Mesendoderm (in vitro differentiated cells): ENCODE data around the gene DOCK11.

Source experiments
- DNase-seq: peaks from one replicate; pipeline ENCODE4 v3.0.0; 2013
- H2AK5ac ChIP-seq: 2 replicates; pipeline ENCODE4 v1.6.1; 2013; ENCODE audit warnings: low read length, inconsistent platforms
- H2BK120ac ChIP-seq: 2 replicates; pipeline ENCODE4 v1.6.1; 2013; ENCODE audit warnings: low read depth, mild to moderate bottlenecking, low read length, moderate library complexity, mixed read lengths
- H2BK15ac ChIP-seq: replicated peaks from 2 replicates; pipeline ENCODE4 v1.6.1; 2013; ENCODE audit warnings: low read depth, mild to moderate bottlenecking, moderate library complexity
- H2BK5ac ChIP-seq: 2 replicates; pipeline ENCODE4 v1.6.1; 2013; ENCODE audit warnings: low read length, inconsistent platforms
- H3K18ac ChIP-seq: 2 replicates; pipeline ENCODE4 v1.6.1; 2013; ENCODE audit warnings: mild to moderate bottlenecking, low read length, mixed read lengths
- H3K23ac ChIP-seq: one replicate; pipeline ENCODE4 v1.6.1; 2013; ENCODE audit warnings: low read length
- H3K27ac ChIP-seq: 2 replicates; pipeline ENCODE4 v1.5.1; 2013; ENCODE audit warnings: low read depth, mild to moderate bottlenecking, inconsistent platforms, low read length, moderate library complexity
- H3K27me3 ChIP-seq: 2 replicates; pipeline ENCODE4 v1.6.1; 2013; ENCODE audit warnings: low read length, control low read depth, mild to moderate bottlenecking, inconsistent platforms; ENCODE audit not compliant: insufficient read depth, poor library complexity
- H3K36me3 ChIP-seq: 2 replicates; pipeline ENCODE4 v1.6.1; 2013; ENCODE audit warnings: low read length, inconsistent platforms; ENCODE audit not compliant: control insufficient read depth, insufficient read depth
- H3K4ac ChIP-seq: one replicate; pipeline ENCODE4 v1.6.1; 2013; ENCODE audit warnings: low read depth, mild to moderate bottlenecking, low read length, moderate library complexity
- H3K4me1 ChIP-seq: 2 replicates; pipeline ENCODE4 v1.6.1; 2013; ENCODE audit warnings: low read depth, low read length, inconsistent platforms; ENCODE audit not compliant: control insufficient read depth
- H3K4me2 ChIP-seq: 2 replicates; pipeline ENCODE4 v1.6.1; 2013; ENCODE audit warnings: low read length
- H3K4me3 ChIP-seq: 2 replicates; pipeline ENCODE4 v1.5.1; 2013; ENCODE audit warnings: mild to moderate bottlenecking, low read length
- H3K56ac ChIP-seq: one replicate; pipeline ENCODE4 v1.6.1; 2013; ENCODE audit warnings: low read length
- H3K79me1 ChIP-seq: 2 replicates; pipeline ENCODE4 v1.6.1; 2013; ENCODE audit warnings: low read length, inconsistent platforms
- H3K79me2 ChIP-seq: 2 replicates; pipeline ENCODE4 v1.6.1; 2013; ENCODE audit warnings: mild to moderate bottlenecking, low read length; ENCODE audit not compliant: control insufficient read depth, insufficient read depth
- H3K9ac ChIP-seq: 2 replicates; pipeline ENCODE4 v1.6.1; 2013; ENCODE audit warnings: low read length, inconsistent platforms
- H4K5ac ChIP-seq: one replicate; pipeline ENCODE4 v1.6.1; 2013; ENCODE audit warnings: low read length
- H4K8ac ChIP-seq: one replicate; pipeline ENCODE4 v1.6.1; 2013; ENCODE audit warnings: low read depth, mild to moderate bottlenecking, control low read depth, low read length, moderate library complexity
- WGBS: extraction: QIAGEN DNeasy Blood & Tissue Kit; methylation state at CpG from one replicate; pipeline ENCODE4 v1.1.7; 2013; ENCODE audit warnings: low lambda C conversion rate, missing lambda C conversion rate; ENCODE audit not compliant: insufficient coverage; ENCODE audit errors: extremely low coverage; 5-methylcytosine and 5-hydroxymethylcytosine counted together

DOCK11 gene

GRCh38 chrX:118679290-118679689 lies 183.7 kb downstream of the DOCK11 start:
- Histone ChIP-seq H3K23ac (no peak overlapping the region), H3K56ac (no peak overlapping the region), H3K79me1 (no peaks in the 10 kb centered on the region), H3K4me2 (no peak overlapping the region), H2BK15ac (no peak overlapping the region), H3K27ac (no peak overlapping the region), H4K5ac (no peak overlapping the region), H3K36me3 (no peaks in the 10 kb centered on the region), H3K27me3 (no peaks in the 10 kb centered on the region), H3K4me1 (no peaks in the 10 kb centered on the region), H4K8ac (no peak overlapping the region), H3K4ac (no peak overlapping the region), H2BK5ac (no peak overlapping the region), H3K9ac (no peak overlapping the region), H3K4me3 (no peak overlapping the region), H2AK5ac (no peak overlapping the region), H2BK120ac (no peak overlapping the region), H3K79me2 (no peaks in the 10 kb centered on the region), H3K18ac (no peak overlapping the region)
- peak; percentile 1 for DNase-seq
- WGBS = no CpG with 5 or more reads among the region's 1 CpG

DNA sequence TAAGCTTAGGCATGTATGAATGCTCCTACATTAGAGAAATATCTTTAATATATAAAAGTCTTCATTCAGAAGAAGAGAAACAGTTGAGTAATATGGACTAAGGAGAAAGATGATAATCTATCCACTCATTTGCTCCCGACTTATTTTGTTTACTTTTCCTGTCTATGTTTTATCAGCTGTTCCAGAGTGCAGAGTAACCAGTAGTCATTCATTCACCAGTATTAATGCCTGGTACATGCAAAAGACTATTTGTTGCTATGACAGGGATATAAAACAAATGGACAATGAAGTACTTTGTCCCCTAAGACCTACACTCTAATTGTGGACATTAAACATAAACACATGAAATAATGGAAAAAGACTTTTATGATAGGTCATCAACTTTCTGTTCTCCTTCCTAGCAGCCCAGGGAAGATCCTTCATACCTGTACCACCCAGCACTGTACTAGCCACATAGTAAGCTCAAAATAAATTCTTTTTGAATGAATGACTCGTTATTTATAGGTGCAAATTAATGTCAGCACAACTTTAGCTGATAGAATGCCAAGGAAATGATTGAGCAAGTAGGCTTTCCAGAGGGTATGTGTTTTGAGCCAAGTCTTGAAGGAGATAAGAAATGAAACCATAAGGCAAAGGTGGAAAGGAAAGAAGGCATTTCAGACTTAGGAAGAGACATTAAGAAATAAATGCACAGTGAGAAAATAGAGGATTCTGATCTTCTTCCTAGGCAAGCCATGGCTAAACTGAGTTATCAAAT lies 186.8 kb downstream of the DOCK11 start:
- H3K18ac ChIP-seq = no peak overlapping the region
- H3K56ac ChIP-seq = no peak overlapping the region
- no CpG with 5 or more reads among the region's 2 CpGs for WGBS
- H4K8ac ChIP-seq = no peak overlapping the region
- H3K4me3 ChIP-seq = no peak overlapping the region
- no peaks in the 10 kb centered on the region for H3K27me3 ChIP-seq
- H3K36me3 ChIP-seq = no peaks in the 10 kb centered on the region
- no peaks in the 10 kb centered on the region for H3K79me2 ChIP-seq
- no peak overlapping the region for H2BK120ac ChIP-seq
- H2AK5ac ChIP-seq = no peak overlapping the region
- no peak overlapping the region for H4K5ac ChIP-seq
- no peak overlapping the region for H3K27ac ChIP-seq
- no peak for DNase-seq
- no peak overlapping the region for H3K4me2 ChIP-seq
- H2BK15ac ChIP-seq = no peak overlapping the region
- no peaks in the 10 kb centered on the region for H3K79me1 ChIP-seq
- no peak overlapping the region for H3K9ac ChIP-seq
- H3K23ac ChIP-seq = no peak overlapping the region
- H2BK5ac ChIP-seq = no peak overlapping the region
- no peaks in the 10 kb centered on the region for H3K4me1 ChIP-seq
- H3K4ac ChIP-seq = no peak overlapping the region

- Histone ChIP-seq H3K56ac (no peak overlapping the region), H4K8ac (no peak overlapping the region), H3K36me3 (no peaks in the 10 kb centered on the region), H3K4me2 (no peak overlapping the region), H3K27ac (no peak overlapping the region), H3K79me1 (no peaks in the 10 kb centered on the region), H3K9ac (no peak overlapping the region), H2AK5ac (no peak overlapping the region), H3K79me2 (no peaks in the 10 kb centered on the region), H4K5ac (no peak overlapping the region), H3K23ac (no peak overlapping the region), H3K4ac (no peak overlapping the region), H3K4me1 (no peaks in the 10 kb centered on the region), H3K4me3 (no peak overlapping the region), H2BK5ac (no peak overlapping the region), H2BK15ac (no peak overlapping the region), H3K27me3 (no peaks in the 10 kb centered on the region), H3K18ac (no peak overlapping the region), H2BK120ac (no peak overlapping the region)
- DNase-seq = no peak
- no CpG with 5 or more reads among the region's 3 CpGs for WGBS
Observed at GRCh38 chrX:118685393-118685792, 189.8 kb downstream of the DOCK11 start.

DNA sequence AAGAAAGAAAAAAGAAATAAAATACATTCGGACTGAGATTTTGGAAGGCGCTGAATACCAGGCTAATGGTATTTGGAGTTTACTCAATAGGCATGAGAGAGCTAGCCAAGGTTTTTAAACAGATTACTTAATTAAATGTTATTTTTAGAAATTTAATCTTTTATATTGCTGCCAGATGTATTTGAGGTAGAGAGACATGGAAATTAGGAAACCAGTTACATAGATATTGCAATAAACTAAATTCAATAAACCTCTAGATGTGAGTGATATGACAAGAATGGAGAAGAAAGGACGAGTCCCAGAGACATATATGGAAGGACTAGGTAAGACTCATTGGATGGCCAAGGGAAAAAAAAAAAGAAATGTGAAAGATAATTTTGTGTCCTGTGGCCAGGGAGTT lies 193.3 kb downstream of the DOCK11 start:
- H4K5ac ChIP-seq = no peak overlapping the region
- H4K8ac ChIP-seq = no peak overlapping the region
- no peak overlapping the region for H2BK120ac ChIP-seq
- H2BK5ac ChIP-seq = no peak overlapping the region
- no peak overlapping the region for H2AK5ac ChIP-seq
- no CpG with 5 or more reads among the region's 3 CpGs for WGBS
- H3K27ac ChIP-seq = no peak overlapping the region
- no peak overlapping the region for H3K4ac ChIP-seq
- no peak overlapping the region for H3K4me2 ChIP-seq
- H2BK15ac ChIP-seq = no peak overlapping the region
- H3K9ac ChIP-seq = no peak overlapping the region
- no peaks in the 10 kb centered on the region for H3K79me2 ChIP-seq
- H3K27me3 ChIP-seq = no peaks in the 10 kb centered on the region
- H3K56ac ChIP-seq = no peak overlapping the region
- H3K18ac ChIP-seq = no peak overlapping the region
- H3K4me3 ChIP-seq = no peak overlapping the region
- H3K4me1 ChIP-seq = no peaks in the 10 kb centered on the region
- no peaks in the 10 kb centered on the region for H3K79me1 ChIP-seq
- DNase-seq = no peak
- H3K36me3 ChIP-seq = no peaks in the 10 kb centered on the region
- no peak overlapping the region for H3K23ac ChIP-seq

DNA sequence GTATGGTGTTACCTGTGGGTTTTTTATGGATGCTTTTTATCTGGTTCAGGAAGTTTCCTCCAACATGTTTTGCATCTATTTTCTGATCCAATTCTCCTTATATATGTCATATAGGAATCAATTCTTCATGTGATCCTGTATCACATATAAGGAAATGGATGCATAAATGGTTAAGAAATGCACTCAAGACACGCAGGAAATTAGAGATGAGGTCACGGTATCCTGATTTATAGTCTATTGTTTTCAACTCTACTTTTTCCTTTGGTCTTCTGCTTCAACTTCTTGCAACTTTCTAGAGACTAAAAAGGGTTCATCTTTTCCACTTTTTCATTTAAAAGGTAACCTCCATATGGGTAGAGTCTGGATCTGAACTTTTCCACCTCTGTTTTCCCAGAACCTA lies 198.2 kb downstream of the DOCK11 start:
- no peaks in the 10 kb centered on the region for H3K79me1 ChIP-seq
- no peak for DNase-seq
- H2AK5ac ChIP-seq = no peak overlapping the region
- H2BK15ac ChIP-seq = no peak overlapping the region
- no peak overlapping the region for H3K4ac ChIP-seq
- H3K23ac ChIP-seq = no peak overlapping the region
- H3K4me2 ChIP-seq = no peak overlapping the region
- H3K27me3 ChIP-seq = no peaks in the 10 kb centered on the region
- no peaks in the 10 kb centered on the region for H3K36me3 ChIP-seq
- no peak overlapping the region for H4K8ac ChIP-seq
- no peak overlapping the region for H2BK5ac ChIP-seq
- H2BK120ac ChIP-seq = no peak overlapping the region
- H3K79me2 ChIP-seq = no peaks in the 10 kb centered on the region
- no peaks in the 10 kb centered on the region for H3K4me1 ChIP-seq
- no CpG with 5 or more reads among the region's 2 CpGs for WGBS
- H3K9ac ChIP-seq = no peak overlapping the region
- no peak overlapping the region for H4K5ac ChIP-seq
- no peak overlapping the region for H3K56ac ChIP-seq
- H3K4me3 ChIP-seq = no peak overlapping the region
- H3K27ac ChIP-seq = no peak overlapping the region
- H3K18ac ChIP-seq = no peak overlapping the region

DNA sequence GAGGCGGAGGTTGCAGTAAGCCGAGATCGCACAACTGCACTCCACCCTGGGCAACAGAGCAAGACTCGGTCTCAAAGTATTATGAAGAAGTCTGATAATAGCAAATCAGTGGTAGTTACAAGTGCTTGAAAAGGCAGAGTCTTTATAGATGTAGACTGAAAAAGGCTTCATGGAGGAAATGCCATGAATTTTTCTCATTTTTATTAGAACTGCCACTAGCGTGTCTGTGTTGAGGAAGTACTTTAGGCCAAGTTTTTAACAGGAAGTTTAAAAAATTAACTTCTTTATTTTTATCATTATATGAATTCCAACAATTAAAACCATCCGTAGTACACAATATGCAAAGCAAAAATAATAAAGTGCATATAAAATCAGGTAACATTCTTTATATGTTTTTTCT lies 199.0 kb downstream of the DOCK11 start:
- Histone ChIP-seq H3K4me1 (no peaks in the 10 kb centered on the region), H3K23ac (no peak overlapping the region), H3K36me3 (no peaks in the 10 kb centered on the region), H3K4me2 (no peak overlapping the region), H3K79me1 (no peaks in the 10 kb centered on the region), H3K4me3 (no peak overlapping the region), H2BK120ac (no peak overlapping the region), H4K8ac (no peak overlapping the region), H3K27ac (no peak overlapping the region), H3K9ac (no peak overlapping the region), H4K5ac (no peak overlapping the region), H3K79me2 (no peaks in the 10 kb centered on the region), H3K18ac (no peak overlapping the region), H3K4ac (no peak overlapping the region), H2BK15ac (no peak overlapping the region), H2BK5ac (no peak overlapping the region), H2AK5ac (no peak overlapping the region), H3K56ac (no peak overlapping the region), H3K27me3 (no peaks in the 10 kb centered on the region)
- no CpG with 5 or more reads among the region's 6 CpGs for WGBS
- no peak for DNase-seq
